HEK293 (cell line): ENCODE results near the gene PPM1N.

Source experiments
- KLF1 ChIP-seq: fragments of 450-650 bp; formaldehyde crosslinking; IDR thresholded peaks from 2 replicates; pipeline ENCODE4 v1.5.1; 2016; ENCODE audit warnings: missing biosample characterization, missing genetic modification characterization
- KLF10 ChIP-seq: fragments of 450-650 bp; IDR thresholded peaks from 2 replicates; pipeline ENCODE4 v1.5.1; 2018; ENCODE audit warnings: missing biosample characterization, mild to moderate bottlenecking, missing genetic modification characterization
- ZBTB17 ChIP-seq: fragments of 450-650 bp; formaldehyde crosslinking; IDR thresholded peaks from 2 replicates; pipeline ENCODE4 v1.5.1; 2016; ENCODE audit warnings: missing biosample characterization, missing genetic modification characterization
- ZNF248 ChIP-seq: fragments of 450-650 bp; formaldehyde crosslinking; IDR thresholded peaks from 2 replicates; pipeline ENCODE4 v1.5.1; 2017; ENCODE audit warnings: missing biosample characterization, missing genetic modification characterization
- ZNF510 ChIP-seq: fragments of 450-650 bp; formaldehyde crosslinking; IDR thresholded peaks from 2 replicates; pipeline ENCODE4 v1.5.1; 2018; ENCODE audit warnings: mild to moderate bottlenecking, missing genetic modification characterization, missing biosample characterization; ENCODE audit not compliant: insufficient replicate concordance
- ZNF600 ChIP-seq: fragments of 450-650 bp; formaldehyde crosslinking; IDR thresholded peaks from 2 replicates; pipeline ENCODE4 v1.5.1; 2016; ENCODE audit warnings: missing biosample characterization, missing genetic modification characterization
- ZNF629 ChIP-seq: fragments of 450-650 bp; formaldehyde crosslinking; IDR thresholded peaks from 2 replicates; pipeline ENCODE4 v1.5.1; 2017; ENCODE audit warnings: missing biosample characterization, missing genetic modification characterization
- ZNF654 ChIP-seq: fragments of 450-650 bp; formaldehyde crosslinking; IDR thresholded peaks from 2 replicates; pipeline ENCODE4 v1.5.1; 2016; ENCODE audit warnings: low read depth, missing biosample characterization, missing genetic modification characterization
- ZNF664 ChIP-seq: fragments of 450-650 bp; formaldehyde crosslinking; IDR thresholded peaks from 2 replicates; pipeline ENCODE4 v1.5.1; 2016; ENCODE audit warnings: missing biosample characterization, missing genetic modification characterization
- ZNF701 ChIP-seq: fragments of 450-650 bp; formaldehyde crosslinking; IDR thresholded peaks from 2 replicates; pipeline ENCODE4 v1.5.1; 2016; ENCODE audit warnings: missing biosample characterization, missing genetic modification characterization
- ZNF830 ChIP-seq: fragments of 450-650 bp; IDR thresholded peaks from 2 replicates; pipeline ENCODE4 v1.5.0; 2018; ENCODE audit warnings: missing biosample characterization, missing genetic modification characterization, low read depth, mild to moderate bottlenecking, moderate library complexity
- TF ChIP-seq, protein P1 (sequence below): fragments of 450-650 bp; formaldehyde crosslinking; IDR thresholded peaks from 2 replicates; pipeline ENCODE4 v1.5.1; 2016; ENCODE audit warnings: missing biosample characterization, missing genetic modification characterization
- TF ChIP-seq, protein P2 (sequence below): fragments of 450-650 bp; formaldehyde crosslinking; IDR thresholded peaks from 2 replicates; pipeline ENCODE4 v1.5.1; 2016; ENCODE audit warnings: missing biosample characterization, missing genetic modification characterization
- TF ChIP-seq, protein P3 (sequence below): fragments of 450-650 bp; formaldehyde crosslinking; IDR thresholded peaks from 2 replicates; pipeline ENCODE4 v1.5.1; 2016; ENCODE audit warnings: missing biosample characterization, missing genetic modification characterization
- TF ChIP-seq, protein P4 (sequence below): fragments of 450-650 bp; formaldehyde crosslinking; IDR thresholded peaks from 2 replicates; pipeline ENCODE4 v1.5.1; 2017; ENCODE audit warnings: missing biosample characterization, missing genetic modification characterization
- TF ChIP-seq, protein P5 (sequence below): fragments of 450-650 bp; formaldehyde crosslinking; IDR thresholded peaks from 2 replicates; pipeline ENCODE4 v1.5.1; 2016; ENCODE audit warnings: missing biosample characterization, missing genetic modification characterization
- TF ChIP-seq, protein P6 (sequence below): fragments of 450-650 bp; formaldehyde crosslinking; IDR thresholded peaks from 2 replicates; pipeline ENCODE4 v1.5.1; 2016; ENCODE audit warnings: missing biosample characterization, missing genetic modification characterization, low read depth
- TF ChIP-seq, protein P7 (sequence below): fragments of 450-650 bp; formaldehyde crosslinking; conservative IDR thresholded peaks from 2 replicates; pipeline ENCODE4 v1.5.1; 2016; ENCODE audit warnings: low read depth, missing biosample characterization, missing genetic modification characterization
- TF ChIP-seq, protein P8 (sequence below): fragments of 450-650 bp; formaldehyde crosslinking; IDR thresholded peaks from 2 replicates; pipeline ENCODE4 v1.5.1; 2016; ENCODE audit warnings: missing biosample characterization, missing genetic modification characterization

PPM1N gene

DNA sequence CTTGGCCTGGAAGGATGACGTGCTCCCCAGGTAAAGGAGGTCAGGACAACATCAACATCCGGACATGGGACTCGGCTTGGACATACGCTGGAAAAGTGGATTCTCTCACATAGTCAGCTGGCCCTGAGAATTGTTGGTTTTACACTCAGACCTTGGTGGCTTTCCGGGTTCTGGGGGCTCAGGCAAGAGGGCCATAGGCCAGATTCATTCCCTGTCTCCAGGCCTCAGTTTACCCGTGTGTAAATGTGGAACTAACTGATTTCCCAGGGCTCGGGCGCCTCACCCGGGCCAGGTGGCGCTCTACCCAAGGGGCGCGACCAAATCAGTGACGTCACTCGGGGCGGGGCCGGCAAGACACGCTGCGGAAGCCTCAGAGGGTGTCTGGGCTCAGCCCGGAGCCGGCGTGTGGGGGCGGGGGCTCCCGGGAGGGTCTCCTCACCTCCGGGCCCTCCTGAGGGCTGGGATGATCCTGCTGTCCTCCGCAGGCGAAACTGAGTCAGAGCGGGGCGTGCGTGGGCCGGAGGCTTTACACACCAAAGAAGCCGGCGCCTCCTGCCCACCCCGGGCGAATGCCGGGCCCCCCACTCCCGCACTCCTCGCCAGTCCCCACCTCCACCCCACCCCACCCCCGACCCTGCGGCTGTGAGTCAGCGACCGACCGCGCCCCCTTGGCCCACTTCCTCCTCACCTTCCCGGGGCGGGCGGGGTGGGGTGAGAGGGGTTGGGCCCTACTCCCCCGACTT lies 8.2 kb downstream of the PPM1N start (continued):
- TF ChIP-seq ZNF654 (no peak), ZNF248 (no peak), ZNF830 (tag by site-specific recombination) (no peak), KLF10 (peak; percentile 96), ZBTB17 (tag by site-specific recombination) (0 out of 2 replicates have a peak, but pooled peaks have one; percentile 26), ZNF629 (tag by site-specific recombination) (peak; percentile 86), ZNF701 (tag by site-specific recombination) (no peak), ZNF510 (tag by site-specific recombination) (no peak), ZNF600 (tag by site-specific recombination) (peak; percentile 43; the same call in 1 of the 2 replicates), ZNF664 (tag by site-specific recombination) (no peak), KLF1 (tag by site-specific recombination) (peak; percentile 91)
- TF ChIP-seq, protein P1, sequence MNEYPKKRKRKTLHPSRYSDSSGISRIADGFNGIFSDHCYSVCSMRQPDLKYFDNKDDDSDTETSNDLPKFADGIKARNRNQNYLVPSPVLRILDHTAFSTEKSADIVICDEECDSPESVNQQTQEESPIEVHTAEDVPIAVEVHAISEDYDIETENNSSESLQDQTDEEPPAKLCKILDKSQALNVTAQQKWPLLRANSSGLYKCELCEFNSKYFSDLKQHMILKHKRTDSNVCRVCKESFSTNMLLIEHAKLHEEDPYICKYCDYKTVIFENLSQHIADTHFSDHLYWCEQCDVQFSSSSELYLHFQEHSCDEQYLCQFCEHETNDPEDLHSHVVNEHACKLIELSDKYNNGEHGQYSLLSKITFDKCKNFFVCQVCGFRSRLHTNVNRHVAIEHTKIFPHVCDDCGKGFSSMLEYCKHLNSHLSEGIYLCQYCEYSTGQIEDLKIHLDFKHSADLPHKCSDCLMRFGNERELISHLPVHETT (tag by site-specific recombination) = no peak
- TF ChIP-seq, protein P2, sequence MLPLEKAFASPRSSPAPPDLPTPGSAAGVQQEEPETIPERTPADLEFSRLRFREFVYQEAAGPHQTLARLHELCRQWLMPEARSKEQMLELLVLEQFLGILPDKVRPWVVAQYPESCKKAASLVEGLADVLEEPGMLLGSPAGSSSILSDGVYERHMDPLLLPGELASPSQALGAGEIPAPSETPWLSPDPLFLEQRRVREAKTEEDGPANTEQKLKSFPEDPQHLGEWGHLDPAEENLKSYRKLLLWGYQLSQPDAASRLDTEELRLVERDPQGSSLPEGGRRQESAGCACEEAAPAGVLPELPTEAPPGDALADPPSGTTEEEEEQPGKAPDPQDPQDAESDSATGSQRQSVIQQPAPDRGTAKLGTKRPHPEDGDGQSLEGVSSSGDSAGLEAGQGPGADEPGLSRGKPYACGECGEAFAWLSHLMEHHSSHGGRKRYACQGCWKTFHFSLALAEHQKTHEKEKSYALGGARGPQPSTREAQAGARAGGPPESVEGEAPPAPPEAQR (tag by site-specific recombination) = no peak
- TF ChIP-seq, protein P3, sequence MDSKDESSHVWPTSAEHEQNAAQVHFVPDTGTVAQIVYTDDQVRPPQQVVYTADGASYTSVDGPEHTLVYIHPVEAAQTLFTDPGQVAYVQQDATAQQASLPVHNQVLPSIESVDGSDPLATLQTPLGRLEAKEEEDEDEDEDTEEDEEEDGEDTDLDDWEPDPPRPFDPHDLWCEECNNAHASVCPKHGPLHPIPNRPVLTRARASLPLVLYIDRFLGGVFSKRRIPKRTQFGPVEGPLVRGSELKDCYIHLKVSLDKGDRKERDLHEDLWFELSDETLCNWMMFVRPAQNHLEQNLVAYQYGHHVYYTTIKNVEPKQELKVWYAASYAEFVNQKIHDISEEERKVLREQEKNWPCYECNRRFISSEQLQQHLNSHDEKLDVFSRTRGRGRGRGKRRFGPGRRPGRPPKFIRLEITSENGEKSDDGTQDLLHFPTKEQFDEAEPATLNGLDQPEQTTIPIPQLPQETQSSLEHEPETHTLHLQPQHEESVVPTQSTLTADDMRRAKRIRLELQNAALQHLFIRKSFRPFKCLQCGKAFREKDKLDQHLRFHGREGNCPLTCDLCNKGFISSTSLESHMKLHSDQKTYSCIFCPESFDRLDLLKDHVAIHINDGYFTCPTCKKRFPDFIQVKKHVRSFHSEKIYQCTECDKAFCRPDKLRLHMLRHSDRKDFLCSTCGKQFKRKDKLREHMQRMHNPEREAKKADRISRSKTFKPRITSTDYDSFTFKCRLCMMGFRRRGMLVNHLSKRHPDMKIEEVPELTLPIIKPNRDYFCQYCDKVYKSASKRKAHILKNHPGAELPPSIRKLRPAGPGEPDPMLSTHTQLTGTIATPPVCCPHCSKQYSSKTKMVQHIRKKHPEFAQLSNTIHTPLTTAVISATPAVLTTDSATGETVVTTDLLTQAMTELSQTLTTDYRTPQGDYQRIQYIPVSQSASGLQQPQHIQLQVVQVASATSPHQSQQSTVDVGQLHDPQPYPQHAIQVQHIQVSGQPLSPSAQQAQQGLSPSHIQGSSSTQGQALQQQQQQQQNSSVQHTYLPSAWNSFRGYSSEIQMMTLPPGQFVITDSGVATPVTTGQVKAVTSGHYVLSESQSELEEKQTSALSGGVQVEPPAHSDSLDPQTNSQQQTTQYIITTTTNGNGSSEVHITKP = peak; percentile 45
- TF ChIP-seq, protein P4, sequence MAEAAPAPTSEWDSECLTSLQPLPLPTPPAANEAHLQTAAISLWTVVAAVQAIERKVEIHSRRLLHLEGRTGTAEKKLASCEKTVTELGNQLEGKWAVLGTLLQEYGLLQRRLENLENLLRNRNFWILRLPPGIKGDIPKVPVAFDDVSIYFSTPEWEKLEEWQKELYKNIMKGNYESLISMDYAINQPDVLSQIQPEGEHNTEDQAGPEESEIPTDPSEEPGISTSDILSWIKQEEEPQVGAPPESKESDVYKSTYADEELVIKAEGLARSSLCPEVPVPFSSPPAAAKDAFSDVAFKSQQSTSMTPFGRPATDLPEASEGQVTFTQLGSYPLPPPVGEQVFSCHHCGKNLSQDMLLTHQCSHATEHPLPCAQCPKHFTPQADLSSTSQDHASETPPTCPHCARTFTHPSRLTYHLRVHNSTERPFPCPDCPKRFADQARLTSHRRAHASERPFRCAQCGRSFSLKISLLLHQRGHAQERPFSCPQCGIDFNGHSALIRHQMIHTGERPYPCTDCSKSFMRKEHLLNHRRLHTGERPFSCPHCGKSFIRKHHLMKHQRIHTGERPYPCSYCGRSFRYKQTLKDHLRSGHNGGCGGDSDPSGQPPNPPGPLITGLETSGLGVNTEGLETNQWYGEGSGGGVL (tag by site-specific recombination) = peak; percentile 87
- TF ChIP-seq, protein P5, sequence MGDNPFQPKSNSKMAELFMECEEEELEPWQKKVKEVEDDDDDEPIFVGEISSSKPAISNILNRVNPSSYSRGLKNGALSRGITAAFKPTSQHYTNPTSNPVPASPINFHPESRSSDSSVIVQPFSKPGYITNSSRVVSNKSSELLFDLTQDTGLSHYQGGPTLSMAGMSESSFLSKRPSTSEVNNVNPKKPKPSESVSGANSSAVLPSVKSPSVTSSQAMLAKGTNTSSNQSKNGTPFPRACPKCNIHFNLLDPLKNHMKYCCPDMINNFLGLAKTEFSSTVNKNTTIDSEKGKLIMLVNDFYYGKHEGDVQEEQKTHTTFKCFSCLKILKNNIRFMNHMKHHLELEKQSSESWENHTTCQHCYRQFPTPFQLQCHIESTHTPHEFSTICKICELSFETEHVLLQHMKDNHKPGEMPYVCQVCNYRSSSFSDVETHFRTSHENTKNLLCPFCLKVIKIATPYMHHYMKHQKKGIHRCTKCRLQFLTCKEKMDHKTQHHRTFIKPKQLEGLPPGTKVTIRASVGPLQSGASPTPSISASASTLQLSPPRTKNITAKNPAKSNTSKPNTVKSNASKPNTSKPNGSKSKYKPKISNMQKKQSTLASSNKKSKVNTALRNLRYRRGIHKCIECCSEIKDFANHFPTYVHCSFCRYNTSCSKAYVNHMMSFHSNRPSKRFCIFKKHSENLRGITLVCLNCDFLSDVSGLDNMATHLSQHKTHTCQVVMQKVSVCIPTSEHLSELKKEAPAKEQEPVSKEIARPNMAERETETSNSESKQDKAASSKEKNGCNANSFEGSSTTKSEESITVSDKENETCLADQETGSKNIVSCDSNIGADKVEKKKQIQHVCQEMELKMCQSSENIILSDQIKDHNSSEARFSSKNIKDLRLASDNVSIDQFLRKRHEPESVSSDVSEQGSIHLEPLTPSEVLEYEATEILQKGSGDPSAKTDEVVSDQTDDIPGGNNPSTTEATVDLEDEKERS (tag by site-specific recombination) = no peak
- TF ChIP-seq, protein P6, sequence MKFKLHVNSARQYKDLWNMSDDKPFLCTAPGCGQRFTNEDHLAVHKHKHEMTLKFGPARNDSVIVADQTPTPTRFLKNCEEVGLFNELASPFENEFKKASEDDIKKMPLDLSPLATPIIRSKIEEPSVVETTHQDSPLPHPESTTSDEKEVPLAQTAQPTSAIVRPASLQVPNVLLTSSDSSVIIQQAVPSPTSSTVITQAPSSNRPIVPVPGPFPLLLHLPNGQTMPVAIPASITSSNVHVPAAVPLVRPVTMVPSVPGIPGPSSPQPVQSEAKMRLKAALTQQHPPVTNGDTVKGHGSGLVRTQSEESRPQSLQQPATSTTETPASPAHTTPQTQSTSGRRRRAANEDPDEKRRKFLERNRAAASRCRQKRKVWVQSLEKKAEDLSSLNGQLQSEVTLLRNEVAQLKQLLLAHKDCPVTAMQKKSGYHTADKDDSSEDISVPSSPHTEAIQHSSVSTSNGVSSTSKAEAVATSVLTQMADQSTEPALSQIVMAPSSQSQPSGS (tag by site-specific recombination) = peak; percentile 99
- TF ChIP-seq, protein P7, sequence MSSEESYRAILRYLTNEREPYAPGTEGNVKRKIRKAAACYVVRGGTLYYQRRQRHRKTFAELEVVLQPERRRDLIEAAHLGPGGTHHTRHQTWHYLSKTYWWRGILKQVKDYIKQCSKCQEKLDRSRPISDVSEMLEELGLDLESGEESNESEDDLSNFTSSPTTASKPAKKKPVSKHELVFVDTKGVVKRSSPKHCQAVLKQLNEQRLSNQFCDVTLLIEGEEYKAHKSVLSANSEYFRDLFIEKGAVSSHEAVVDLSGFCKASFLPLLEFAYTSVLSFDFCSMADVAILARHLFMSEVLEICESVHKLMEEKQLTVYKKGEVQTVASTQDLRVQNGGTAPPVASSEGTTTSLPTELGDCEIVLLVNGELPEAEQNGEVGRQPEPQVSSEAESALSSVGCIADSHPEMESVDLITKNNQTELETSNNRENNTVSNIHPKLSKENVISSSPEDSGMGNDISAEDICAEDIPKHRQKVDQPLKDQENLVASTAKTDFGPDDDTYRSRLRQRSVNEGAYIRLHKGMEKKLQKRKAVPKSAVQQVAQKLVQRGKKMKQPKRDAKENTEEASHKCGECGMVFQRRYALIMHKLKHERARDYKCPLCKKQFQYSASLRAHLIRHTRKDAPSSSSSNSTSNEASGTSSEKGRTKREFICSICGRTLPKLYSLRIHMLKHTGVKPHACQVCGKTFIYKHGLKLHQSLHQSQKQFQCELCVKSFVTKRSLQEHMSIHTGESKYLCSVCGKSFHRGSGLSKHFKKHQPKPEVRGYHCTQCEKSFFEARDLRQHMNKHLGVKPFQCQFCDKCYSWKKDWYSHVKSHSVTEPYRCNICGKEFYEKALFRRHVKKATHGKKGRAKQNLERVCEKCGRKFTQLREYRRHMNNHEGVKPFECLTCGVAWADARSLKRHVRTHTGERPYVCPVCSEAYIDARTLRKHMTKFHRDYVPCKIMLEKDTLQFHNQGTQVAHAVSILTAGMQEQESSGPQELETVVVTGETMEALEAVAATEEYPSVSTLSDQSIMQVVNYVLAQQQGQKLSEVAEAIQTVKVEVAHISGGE (tag by site-specific recombination) = 0 out of 2 replicates have a peak, but pooled peaks have one; percentile 29
- TF ChIP-seq, protein P8, sequence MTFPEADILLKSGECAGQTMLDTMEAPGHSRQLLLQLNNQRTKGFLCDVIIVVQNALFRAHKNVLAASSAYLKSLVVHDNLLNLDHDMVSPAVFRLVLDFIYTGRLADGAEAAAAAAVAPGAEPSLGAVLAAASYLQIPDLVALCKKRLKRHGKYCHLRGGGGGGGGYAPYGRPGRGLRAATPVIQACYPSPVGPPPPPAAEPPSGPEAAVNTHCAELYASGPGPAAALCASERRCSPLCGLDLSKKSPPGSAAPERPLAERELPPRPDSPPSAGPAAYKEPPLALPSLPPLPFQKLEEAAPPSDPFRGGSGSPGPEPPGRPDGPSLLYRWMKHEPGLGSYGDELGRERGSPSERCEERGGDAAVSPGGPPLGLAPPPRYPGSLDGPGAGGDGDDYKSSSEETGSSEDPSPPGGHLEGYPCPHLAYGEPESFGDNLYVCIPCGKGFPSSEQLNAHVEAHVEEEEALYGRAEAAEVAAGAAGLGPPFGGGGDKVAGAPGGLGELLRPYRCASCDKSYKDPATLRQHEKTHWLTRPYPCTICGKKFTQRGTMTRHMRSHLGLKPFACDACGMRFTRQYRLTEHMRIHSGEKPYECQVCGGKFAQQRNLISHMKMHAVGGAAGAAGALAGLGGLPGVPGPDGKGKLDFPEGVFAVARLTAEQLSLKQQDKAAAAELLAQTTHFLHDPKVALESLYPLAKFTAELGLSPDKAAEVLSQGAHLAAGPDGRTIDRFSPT (tag by site-specific recombination) = peak; percentile 82
